GM12878 (cell line): ENCODE results near the gene GLI2. TPM values are rescaled to one million over a fixed set of nuclear protein-coding genes. Genes with fewer than 3 reads are reported as not detected.

Experiments
- ATAC-seq: fragments of 200-7000 bp; cut with Tn5 transposase; 3 replicates; pipeline ENCODE4 v1.9.1; 2020; ENCODE audit warnings: mild to moderate bottlenecking, moderate library complexity
- BruUV-seq: library from RNA; stranded (reverse); fragments of 400-500 nt; replicated peaks from 2 replicates; lab custom pipeline; 2021; lab: Mats Ljungman, UMichigan
- CTCF ChIA-PET: fragments of 300-600 bp; sonication (Branson Sonifier 250); formaldehyde crosslinking; extraction: SDS; loops from one replicate; lab custom pipeline; 2021; ENCODE audit warnings: inconsistent platforms; lab: Yijun Ruan, JAX
- POLR2A ChIA-PET: fragments of 350-600 bp; formaldehyde crosslinking; extraction: SDS; loops from one replicate; lab custom pipeline; 2021; ENCODE audit warnings: inconsistent platforms; lab: Charles Lee
- RAD21 ChIA-PET: fragments of 300-600 bp; sonication (Branson Sonifier 250); formaldehyde crosslinking; loops from one replicate; lab custom pipeline; 2023; ENCODE audit warnings: antibody characterized with exemption; ENCODE audit not compliant: unreplicated experiment; lab: Charles Lee
- SMC1A ChIA-PET: fragments of 300-600 bp; sonication (Branson Sonifier 250); formaldehyde crosslinking; loops from one replicate; lab custom pipeline; 2023; ENCODE audit not compliant: unreplicated experiment, uncharacterized antibody; lab: Charles Lee
- DNase-seq: peaks from one replicate; pipeline ENCODE4 v3.0.0-alpha.2; 2011; ENCODE audit warnings: low read depth, low spot score
- FAIRE-seq: peaks from 3 replicates; lab custom pipeline; 2011; peaks lifted over from hg19 to GRCh38; lab: Jason Lieb, UNC
- H2AFZ ChIP-seq: 2 replicates; pipeline ENCODE4 v1.6.0; 2011; ENCODE audit warnings: low read depth, low read length, control low read depth; ENCODE audit not compliant: control insufficient read depth
- H3K27ac ChIP-seq: 2 replicates; pipeline ENCODE4 v1.5.1; 2011; ENCODE audit warnings: control low read depth; ENCODE audit not compliant: control insufficient read depth, insufficient read depth
- H3K27me3 ChIP-seq, 2 experiments: replicated peaks in 1 of 2; 2 replicates each; pipeline versions ENCODE4 v1.6.0 to v1.6.1; 2011; ENCODE audit warnings: low read length in 1 of 2; ENCODE audit not compliant: control insufficient read depth in 2 of 2, insufficient read depth in 2 of 2
- H3K36me3 ChIP-seq, 2 experiments: 2 replicates each; pipeline ENCODE4 v1.5.1; 2011; ENCODE audit warnings: low read length in 1 of 2; ENCODE audit not compliant: control insufficient read depth in 2 of 2, insufficient read depth in 2 of 2
- H3K4me1 ChIP-seq: 2 replicates; pipeline ENCODE4 v1.6.1; 2011; ENCODE audit warnings: mild to moderate bottlenecking, low read length, moderate library complexity, mixed read lengths; ENCODE audit not compliant: control insufficient read depth, insufficient read depth
- H3K4me2 ChIP-seq: 2 replicates; pipeline ENCODE4 v1.6.0; 2011; ENCODE audit warnings: control low read depth; ENCODE audit not compliant: control insufficient read depth, insufficient read depth
- H3K4me3 ChIP-seq: fragments of 200-600 bp; sonication (generic); 2 replicates; pipeline ENCODE4 v1.5.1; 2016
- H3K79me2 ChIP-seq: 2 replicates; pipeline ENCODE4 v1.6.0; 2011; ENCODE audit warnings: low read length; ENCODE audit not compliant: control insufficient read depth, insufficient read depth
- H3K9ac ChIP-seq: 2 replicates; pipeline ENCODE4 v1.8.0; 2011; ENCODE audit warnings: low read length, control low read depth, mixed read lengths; ENCODE audit not compliant: control insufficient read depth, insufficient read depth
- H3K9me3 ChIP-seq: replicated peaks from 3 replicates; pipeline ENCODE4 v1.5.1; 2011; ENCODE audit warnings: mild to moderate bottlenecking, low read length; ENCODE audit not compliant: control insufficient read depth, insufficient read depth
- H4K20me1 ChIP-seq: 2 replicates; pipeline ENCODE4 v1.6.0; 2011; ENCODE audit not compliant: control insufficient read depth, insufficient read depth
- CEBPB ChIP-seq, 2 experiments: fragments of 150-350 bp in 1 of 2; IDR thresholded peaks; 2 replicates each; pipeline ENCODE4 v1.6.1; 2012 to 2014; ENCODE audit warnings: low read depth in 2 of 2, low read length in 2 of 2, borderline replicate concordance in 1 of 2, inconsistent platforms in 1 of 2
- CREB1 ChIP-seq: IDR thresholded peaks from 2 replicates; pipeline ENCODE4 v1.6.1; 2012; ENCODE audit warnings: low read depth, mild to moderate bottlenecking, inconsistent platforms
- HDGF ChIP-seq: fragments of 450-650 bp; IDR thresholded peaks from 2 replicates; pipeline ENCODE4 v1.6.1; 2016; ENCODE audit warnings: antibody characterized with exemption
- IKZF1 ChIP-seq: fragments of 450-650 bp; conservative IDR thresholded peaks from 2 replicates; pipeline ENCODE4 v1.6.1; 2017; ENCODE audit warnings: antibody characterized with exemption, mild to moderate bottlenecking
- LARP7 ChIP-seq: fragments of 450-650 bp; IDR thresholded peaks from 2 replicates; pipeline ENCODE4 v1.6.1; 2017; ENCODE audit warnings: mild to moderate bottlenecking
- MYB ChIP-seq: fragments of 150-350 bp; IDR thresholded peaks from 2 replicates; pipeline ENCODE4 v1.6.1; 2014; ENCODE audit warnings: mild to moderate bottlenecking, low read depth, low read length, borderline replicate concordance
- NRF1 ChIP-seq: conservative IDR thresholded peaks from 2 replicates; pipeline ENCODE4 v1.6.1; 2011; ENCODE audit warnings: mild to moderate bottlenecking, low read depth, low read length, improper control_type of control experiment
- PML ChIP-seq: IDR thresholded peaks from 2 replicates; pipeline ENCODE4 v1.6.1; 2012; ENCODE audit warnings: low read length, inconsistent platforms
- RB1 ChIP-seq: fragments of 450-650 bp; formaldehyde crosslinking; IDR thresholded peaks from 2 replicates; pipeline ENCODE4 v1.6.1; 2017; ENCODE audit warnings: mild to moderate bottlenecking, borderline replicate concordance
- SREBF1 ChIP-seq: IDR thresholded peaks from 2 replicates; pipeline ENCODE4 v1.6.1; 2012; ENCODE audit warnings: mild to moderate bottlenecking, low read length
- SUZ12 ChIP-seq: fragments of 200-600 bp; sonication (generic); IDR thresholded peaks from one replicate; pipeline ENCODE4 v1.6.1; 2018; ENCODE audit warnings: antibody characterized with exemption, mild to moderate bottlenecking; ENCODE audit not compliant: unreplicated experiment
- WGBS: methylation state at CpG from one replicate; pipeline ENCODE4 v1.1.6; 2016; ENCODE audit warnings: low lambda C conversion rate; ENCODE audit not compliant: insufficient replicate concordance, insufficient coverage; ENCODE audit errors: missing lambda C conversion rate; 5-methylcytosine and 5-hydroxymethylcytosine counted together
- in situ Hi-C: fragments of 300-500 bp; cut with MboI; formaldehyde crosslinking; loops from 9 replicates; pipeline ENCODE4 v1.14.3; 2018; ENCODE audit warnings: mixed read lengths
- intact Hi-C: fragments of 100-400 bp; cut with micrococcal nuclease; formaldehyde crosslinking; loops from one replicate; pipeline ENCODE4 v1.14.2; 2022; ENCODE audit not compliant: unreplicated experiment
- polyA plus RNA-seq, 11 experiments: library from polyadenylated mRNA; depleted of rRNA in 4 of 11; unstranded in 6 of 11; stranded (reverse) in 5 of 11; fragments of >200 nt; fragmentation: Nextera tagmentation in 4 of 11; fragmentation: Illumina TruSeq in 1 of 11; extraction: Ambion mirVana in 4 of 11; extraction: Trizol in 1 of 11; gene quantifications; 1 replicate in 1 of 11; 2 replicates in 10 of 11; pipeline versions ENCODE4 v1.2.1 to v1.2.3, GENCODE V29; 2011 to 2016; ENCODE audit warnings: inconsistent platforms in 2 of 11, missing spikeins in 2 of 11, low read depth in 1 of 11
- total RNA-seq, 4 experiments: library from RNA; depleted of rRNA in 3 of 4; stranded (reverse); fragments of >200 nt in 3 of 4; fragmentation: Illumina TruSeq in 1 of 4; extraction: Trizol in 1 of 4; gene quantifications; 2 replicates each; pipeline versions ENCODE4 v1.2.1 to v1.2.3, GENCODE V29; 2013 to 2021
- TF ChIP-seq, protein P1 (sequence below): fragments of 450-650 bp; IDR thresholded peaks from 2 replicates; pipeline ENCODE4 v1.6.1; 2016; ENCODE audit warnings: mild to moderate bottlenecking, moderate library complexity, borderline replicate concordance
- TF ChIP-seq, protein P2 (sequence below): fragments of 450-650 bp; IDR thresholded peaks from 2 replicates; pipeline ENCODE4 v1.6.1; 2017; ENCODE audit warnings: borderline replicate concordance

Gene GLI2
- total and polyA plus RNA-seq, 10 of the 15 experiments (the other 5 are each of a cell fraction or from before 2014, with no cell fraction given), result 0.01 TPM; not detected in 9

DNA sequence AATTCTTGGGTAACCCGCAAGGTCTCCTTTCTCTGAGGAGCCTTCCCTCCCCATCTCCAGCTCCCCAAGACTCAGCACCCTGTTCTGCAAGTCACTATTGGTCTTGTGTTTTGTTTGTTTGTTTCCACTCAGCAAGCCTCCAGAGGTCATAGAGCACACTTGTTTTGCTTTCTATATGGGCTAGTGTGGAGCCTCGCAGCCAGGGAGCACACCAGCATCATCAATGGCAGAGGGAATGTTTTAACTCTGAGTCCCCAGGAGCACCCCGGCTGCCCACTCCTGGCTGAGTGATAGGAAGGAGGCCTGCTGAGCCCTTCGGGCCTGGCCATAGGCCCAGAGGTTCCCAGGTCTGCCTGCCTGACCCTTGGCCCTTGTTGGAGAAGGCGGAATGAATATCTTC is 36.6 kb downstream of the GLI2 start:
- intact Hi-C loops, result no loop called here
- in situ Hi-C loops, result no loop called here
- Histone ChIP-seq H2AFZ (no peak overlapping the region), H4K20me1 (no peaks in the 10 kb centered on the region), H3K9me3 (no peaks in the 10 kb centered on the region), H3K36me3 (no peaks in the 10 kb centered on the region), H3K4me3 (no peak overlapping the region), H3K27me3 (peaks cover 0 to 4% of the 10 kb centered on the region in 2 experiments; a peak in 2 of 4 replicates), H3K4me2 (no peak overlapping the region), H3K27ac (no peak overlapping the region), H3K79me2 (no peaks in the 10 kb centered on the region), H3K9ac (no peak overlapping the region), H3K4me1 (no peaks in the 10 kb centered on the region)
- 20% methylated on average over 5 of the region's 5 CpGs for WGBS
- CTCF ChIA-PET, result no interaction called here
- SMC1A ChIA-PET, result no interaction called here
- RAD21 ChIA-PET, result no interaction called here
- no peak for ATAC-seq
- FAIRE-seq, result no peak
- POLR2A ChIA-PET, result no interaction called here
- no peak for DNase-seq
- TF ChIP-seq HDGF, result no peak
- no peak for TF ChIP-seq SREBF1
- TF ChIP-seq PML, result no peak
- BruUV-seq, result no TSS peak

DNA sequence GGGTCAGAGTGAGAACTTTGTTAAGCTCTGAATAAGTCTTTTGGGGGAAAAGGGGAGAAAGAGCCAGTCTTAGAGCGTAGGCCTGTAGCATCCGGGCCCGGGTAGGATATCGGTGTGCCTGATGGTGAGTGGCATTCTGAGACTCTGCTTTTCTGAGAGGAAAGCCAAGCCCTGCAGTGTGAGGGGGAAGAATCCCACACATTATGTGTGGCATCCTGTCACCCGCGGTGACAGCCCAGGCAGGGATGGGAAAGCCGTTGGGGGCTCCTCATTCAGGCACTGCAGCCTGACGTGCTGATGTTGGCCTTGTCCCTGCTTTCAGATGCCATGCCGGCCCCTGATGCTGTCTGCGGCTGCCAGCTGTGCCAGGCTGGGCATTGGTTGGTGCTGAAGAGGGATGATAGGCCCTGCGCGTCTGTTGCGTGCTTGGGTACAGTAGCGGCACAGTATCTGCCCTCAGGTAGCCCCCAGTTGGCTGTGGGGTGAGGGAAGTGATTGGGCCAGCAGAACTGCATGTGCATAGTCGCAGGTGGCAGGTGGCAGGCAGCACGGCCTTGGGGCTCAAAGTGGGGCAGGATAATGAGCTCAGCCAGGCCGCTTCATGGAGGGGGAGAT is 37.6 kb downstream of the GLI2 start:
- H3K79me2 ChIP-seq, result no peaks in the 10 kb centered on the region
- no peak for DNase-seq
- ChIA-PET SMC1A (no interaction called here), RAD21 (no interaction called here), POLR2A (no interaction called here), CTCF (interaction anchor here (0.6 kb wide), 1 partner anchor 304 kb away, joined by 3 read pairs; no protein-coding TSS in a partner anchor)
- H3K9me3 ChIP-seq, result no peaks in the 10 kb centered on the region
- WGBS, result 63% methylated on average over 17 of the region's 17 CpGs
- TF ChIP-seq LARP7, result no peak
- TF ChIP-seq CREB1, result no peak
- TF ChIP-seq IKZF1, result no peak
- no peak for TF ChIP-seq RB1
- no peak for TF ChIP-seq CEBPB (IDR thresholded peaks at IDR 0.05; ENCODE audit: borderline replicate concordance in 1 of 2, low read depth in 2 of 2, low read length in 2 of 2)
- TF ChIP-seq, protein P1, sequence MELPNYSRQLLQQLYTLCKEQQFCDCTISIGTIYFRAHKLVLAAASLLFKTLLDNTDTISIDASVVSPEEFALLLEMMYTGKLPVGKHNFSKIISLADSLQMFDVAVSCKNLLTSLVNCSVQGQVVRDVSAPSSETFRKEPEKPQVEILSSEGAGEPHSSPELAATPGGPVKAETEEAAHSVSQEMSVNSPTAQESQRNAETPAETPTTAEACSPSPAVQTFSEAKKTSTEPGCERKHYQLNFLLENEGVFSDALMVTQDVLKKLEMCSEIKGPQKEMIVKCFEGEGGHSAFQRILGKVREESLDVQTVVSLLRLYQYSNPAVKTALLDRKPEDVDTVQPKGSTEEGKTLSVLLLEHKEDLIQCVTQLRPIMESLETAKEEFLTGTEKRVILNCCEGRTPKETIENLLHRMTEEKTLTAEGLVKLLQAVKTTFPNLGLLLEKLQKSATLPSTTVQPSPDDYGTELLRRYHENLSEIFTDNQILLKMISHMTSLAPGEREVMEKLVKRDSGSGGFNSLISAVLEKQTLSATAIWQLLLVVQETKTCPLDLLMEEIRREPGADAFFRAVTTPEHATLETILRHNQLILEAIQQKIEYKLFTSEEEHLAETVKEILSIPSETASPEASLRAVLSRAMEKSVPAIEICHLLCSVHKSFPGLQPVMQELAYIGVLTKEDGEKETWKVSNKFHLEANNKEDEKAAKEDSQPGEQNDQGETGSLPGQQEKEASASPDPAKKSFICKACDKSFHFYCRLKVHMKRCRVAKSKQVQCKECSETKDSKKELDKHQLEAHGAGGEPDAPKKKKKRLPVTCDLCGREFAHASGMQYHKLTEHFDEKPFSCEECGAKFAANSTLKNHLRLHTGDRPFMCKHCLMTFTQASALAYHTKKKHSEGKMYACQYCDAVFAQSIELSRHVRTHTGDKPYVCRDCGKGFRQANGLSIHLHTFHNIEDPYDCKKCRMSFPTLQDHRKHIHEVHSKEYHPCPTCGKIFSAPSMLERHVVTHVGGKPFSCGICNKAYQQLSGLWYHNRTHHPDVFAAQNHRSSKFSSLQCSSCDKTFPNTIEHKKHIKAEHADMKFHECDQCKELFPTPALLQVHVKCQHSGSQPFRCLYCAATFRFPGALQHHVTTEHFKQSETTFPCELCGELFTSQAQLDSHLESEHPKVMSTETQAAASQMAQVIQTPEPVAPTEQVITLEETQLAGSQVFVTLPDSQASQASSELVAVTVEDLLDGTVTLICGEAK, result no peak
- no peak for TF ChIP-seq NRF1
- no peak for TF ChIP-seq MYB
- TF ChIP-seq SUZ12, result no peak
- TF ChIP-seq, protein P2, sequence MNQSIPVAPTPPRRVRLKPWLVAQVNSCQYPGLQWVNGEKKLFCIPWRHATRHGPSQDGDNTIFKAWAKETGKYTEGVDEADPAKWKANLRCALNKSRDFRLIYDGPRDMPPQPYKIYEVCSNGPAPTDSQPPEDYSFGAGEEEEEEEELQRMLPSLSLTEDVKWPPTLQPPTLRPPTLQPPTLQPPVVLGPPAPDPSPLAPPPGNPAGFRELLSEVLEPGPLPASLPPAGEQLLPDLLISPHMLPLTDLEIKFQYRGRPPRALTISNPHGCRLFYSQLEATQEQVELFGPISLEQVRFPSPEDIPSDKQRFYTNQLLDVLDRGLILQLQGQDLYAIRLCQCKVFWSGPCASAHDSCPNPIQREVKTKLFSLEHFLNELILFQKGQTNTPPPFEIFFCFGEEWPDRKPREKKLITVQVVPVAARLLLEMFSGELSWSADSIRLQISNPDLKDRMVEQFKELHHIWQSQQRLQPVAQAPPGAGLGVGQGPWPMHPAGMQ, result no peak
- no peak overlapping the region for H3K27ac ChIP-seq
- no peak overlapping the region for H3K4me3 ChIP-seq
- in situ Hi-C loops, result no loop called here
- intact Hi-C loops, result no loop called here
- peaks cover 0 to 4% of the 10 kb centered on the region in 2 experiments; a peak in 2 of 4 replicates for H3K27me3 ChIP-seq
- H2AFZ ChIP-seq, result no peak overlapping the region
- H3K4me2 ChIP-seq, result no peak overlapping the region
- no peaks in the 10 kb centered on the region for H4K20me1 ChIP-seq
- FAIRE-seq, result no peak
- ATAC-seq, result no peak
- no TSS peak for BruUV-seq
- H3K36me3 ChIP-seq, result no peaks in the 10 kb centered on the region
- H3K4me1 ChIP-seq, result no peaks in the 10 kb centered on the region
- H3K9ac ChIP-seq, result no peak overlapping the region
